OCI-LY3 (cell line): ENCODE results near the gene ATP10B.

Source experiments
- H2AFZ ChIP-seq: fragments of 200-600, 300-600 bp; shearing (Covaris generic); 2 replicates; pipeline ENCODE4 v1.6.0; 2014; ENCODE audit warnings: antibody characterized with exemption, low read depth, low read length
- H3K27ac ChIP-seq: fragments of 200-600, 300-600 bp; sonication (generic); 2 replicates; pipeline ENCODE4 v1.5.1; 2014; ENCODE audit warnings: mild to moderate bottlenecking, low read length, moderate library complexity, mixed read lengths
- H3K27me3 ChIP-seq: fragments of 200-600, 300-600 bp; sonication (generic); 2 replicates; pipeline ENCODE4 v1.6.1; 2014; ENCODE audit warnings: low read depth, low read length, mixed read lengths
- H3K36me3 ChIP-seq: fragments of 200-600, 300-600 bp; sonication (generic); replicated peaks from 2 replicates; pipeline ENCODE3; 2014; ENCODE audit warnings: low read depth, low read length, mixed read lengths
- H3K4me1 ChIP-seq: fragments of 300-600, 200-600 bp; sonication (generic); 2 replicates; pipeline ENCODE4 v1.6.1; 2014; ENCODE audit warnings: low read length, mixed read lengths
- H3K4me2 ChIP-seq: fragments of 200-600, 300-600 bp; sonication (generic); 2 replicates; pipeline ENCODE4 v1.6.1; 2014; ENCODE audit warnings: low read length, mixed read lengths
- H3K4me3 ChIP-seq: fragments of 300-600, 200-600 bp; sonication (generic); 2 replicates; pipeline ENCODE4 v1.5.1; 2014; ENCODE audit warnings: antibody characterized with exemption, mild to moderate bottlenecking, low read length, moderate library complexity
- H3K79me2 ChIP-seq: fragments of 300-600, 200-600 bp; shearing (Covaris generic); 2 replicates; pipeline ENCODE4 v1.6.1; 2014; ENCODE audit warnings: mild to moderate bottlenecking, low read length, mixed read lengths
- H3K9ac ChIP-seq: fragments of 300-600, 200-600 bp; shearing (Covaris generic); 2 replicates; pipeline ENCODE4 v1.6.0; 2014; ENCODE audit warnings: mild to moderate bottlenecking, low read length, moderate library complexity
- H3K9me3 ChIP-seq: fragments of 200-600, 300-600 bp; shearing (Covaris generic); 2 replicates; pipeline ENCODE4 v1.6.1; 2014; ENCODE audit warnings: low read length, mixed read lengths; ENCODE audit not compliant: insufficient read depth
- H4K20me1 ChIP-seq: fragments of 200-600, 300-600 bp; sonication (generic); 2 replicates; pipeline ENCODE4 v1.6.1; 2016; ENCODE audit warnings: low read length, mixed read lengths; ENCODE audit not compliant: insufficient read depth
- EZH2phosphoT487 ChIP-seq: fragments of 200-600 bp; shearing (Covaris generic); IDR thresholded peaks from 2 replicates; pipeline ENCODE4 v1.6.1; 2018; ENCODE audit warnings: antibody characterized with exemption, mixed run types, low read depth
- TF ChIP-seq, protein P1 (sequence below): fragments of 200-600, 300-600 bp; sonication (generic); IDR thresholded peaks from 2 replicates; pipeline ENCODE4 v1.5.1; 2014; ENCODE audit warnings: antibody characterized with exemption, low read length, low read depth

ATP10B gene

DNA sequence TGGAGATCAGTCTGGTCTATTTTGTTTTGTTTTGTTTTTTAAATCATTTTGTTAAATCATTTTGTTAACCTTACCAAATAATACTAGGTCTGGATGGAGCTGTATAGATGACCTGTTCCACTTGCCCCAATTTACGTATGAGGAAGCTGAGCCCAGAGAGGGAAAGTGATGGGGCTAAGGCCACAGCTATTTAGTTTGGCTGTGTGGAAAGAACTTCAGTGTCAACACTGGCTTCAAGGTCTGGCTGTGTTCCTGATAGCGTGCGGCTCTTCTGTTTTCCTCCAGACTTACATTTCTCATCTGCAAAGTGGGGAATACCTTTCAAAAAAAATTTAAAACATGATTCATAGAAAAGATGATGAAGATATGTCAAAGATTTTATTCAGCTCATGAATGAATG is 317.9 kb downstream of the ATP10B start:
- TF ChIP-seq, protein P1, sequence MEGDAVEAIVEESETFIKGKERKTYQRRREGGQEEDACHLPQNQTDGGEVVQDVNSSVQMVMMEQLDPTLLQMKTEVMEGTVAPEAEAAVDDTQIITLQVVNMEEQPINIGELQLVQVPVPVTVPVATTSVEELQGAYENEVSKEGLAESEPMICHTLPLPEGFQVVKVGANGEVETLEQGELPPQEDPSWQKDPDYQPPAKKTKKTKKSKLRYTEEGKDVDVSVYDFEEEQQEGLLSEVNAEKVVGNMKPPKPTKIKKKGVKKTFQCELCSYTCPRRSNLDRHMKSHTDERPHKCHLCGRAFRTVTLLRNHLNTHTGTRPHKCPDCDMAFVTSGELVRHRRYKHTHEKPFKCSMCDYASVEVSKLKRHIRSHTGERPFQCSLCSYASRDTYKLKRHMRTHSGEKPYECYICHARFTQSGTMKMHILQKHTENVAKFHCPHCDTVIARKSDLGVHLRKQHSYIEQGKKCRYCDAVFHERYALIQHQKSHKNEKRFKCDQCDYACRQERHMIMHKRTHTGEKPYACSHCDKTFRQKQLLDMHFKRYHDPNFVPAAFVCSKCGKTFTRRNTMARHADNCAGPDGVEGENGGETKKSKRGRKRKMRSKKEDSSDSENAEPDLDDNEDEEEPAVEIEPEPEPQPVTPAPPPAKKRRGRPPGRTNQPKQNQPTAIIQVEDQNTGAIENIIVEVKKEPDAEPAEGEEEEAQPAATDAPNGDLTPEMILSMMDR, result no peak
- TF ChIP-seq EZH2phosphoT487, result no peak
- no peaks in the 10 kb centered on the region for H3K27me3 ChIP-seq
- H3K27ac ChIP-seq, result no peak overlapping the region
- no peaks in the 10 kb centered on the region for H3K36me3 ChIP-seq
- no peak overlapping the region for H3K4me2 ChIP-seq
- H3K9ac ChIP-seq, result no peak overlapping the region
- no peak overlapping the region for H3K4me3 ChIP-seq
- no peaks in the 10 kb centered on the region for H3K79me2 ChIP-seq
- H2AFZ ChIP-seq, result no peak overlapping the region
- no peaks in the 10 kb centered on the region for H3K4me1 ChIP-seq
- H3K9me3 ChIP-seq, result no peaks in the 10 kb centered on the region
- H4K20me1 ChIP-seq, result no peaks in the 10 kb centered on the region

DNA sequence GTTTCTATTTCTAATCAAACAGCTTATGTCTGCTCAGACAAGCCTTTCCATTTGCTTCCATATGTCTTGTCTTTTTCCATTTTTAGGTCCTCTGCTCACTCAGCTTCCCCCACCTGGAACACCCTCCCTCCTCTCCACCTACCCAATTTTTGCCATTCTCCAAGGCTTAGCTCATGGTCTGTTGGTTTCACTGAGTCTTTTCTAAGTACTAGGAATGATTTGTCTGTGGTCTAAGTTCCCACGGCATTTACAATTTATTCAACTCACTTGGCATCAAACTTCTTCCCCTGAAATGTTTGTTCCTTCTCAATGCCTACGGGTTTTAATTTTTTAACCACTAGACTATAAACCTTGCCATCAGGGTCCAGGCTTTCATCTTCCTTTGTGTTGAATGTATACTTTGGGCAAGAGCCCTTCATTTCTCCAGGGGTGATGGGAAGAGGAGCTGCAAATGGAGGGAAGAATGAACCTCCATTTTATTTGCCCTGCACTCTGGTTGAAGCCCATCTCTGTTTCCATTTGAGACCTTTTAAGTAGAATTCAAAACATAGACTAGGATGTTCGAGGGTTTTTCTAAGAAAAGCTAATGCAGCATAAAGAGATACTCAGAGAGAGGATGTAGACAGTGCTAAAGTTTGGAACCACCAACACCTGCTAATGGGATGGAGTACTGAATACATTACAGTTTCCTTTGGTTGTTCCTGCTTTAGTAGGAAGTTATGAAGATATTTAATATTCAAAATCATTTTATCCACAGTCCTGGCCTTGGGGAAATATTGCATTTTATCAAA is 326.3 kb downstream of the ATP10B start:
- Histone ChIP-seq H3K27me3 (no peaks in the 10 kb centered on the region), H3K9ac (no peak overlapping the region), H4K20me1 (no peaks in the 10 kb centered on the region), H3K79me2 (no peaks in the 10 kb centered on the region), H3K9me3 (no peaks in the 10 kb centered on the region), H3K36me3 (no peaks in the 10 kb centered on the region), H3K27ac (no peak overlapping the region), H3K4me1 (no peaks in the 10 kb centered on the region), H3K4me3 (no peak overlapping the region), H2AFZ (no peak overlapping the region), H3K4me2 (no peak overlapping the region)
- TF ChIP-seq, protein P1, result no peak
- no peak for TF ChIP-seq EZH2phosphoT487

DNA sequence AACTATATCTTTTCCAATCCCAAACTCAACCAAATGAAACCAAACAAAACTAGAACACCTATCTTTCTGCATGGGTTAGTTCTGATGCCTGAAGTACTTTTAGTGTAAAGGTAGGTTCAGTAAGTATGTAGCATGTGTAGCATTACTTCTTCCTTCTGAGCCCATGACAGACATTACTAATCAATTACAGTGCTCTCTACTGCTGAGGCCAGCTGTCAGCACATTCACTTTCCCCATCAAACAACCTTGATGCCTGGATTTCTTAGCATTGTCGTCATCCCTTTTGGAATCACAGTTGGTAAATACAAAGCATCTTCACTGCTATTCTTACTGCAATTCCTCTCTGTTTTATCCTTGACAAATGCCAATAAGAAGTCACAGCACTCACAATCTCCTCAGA is 327.2 kb downstream of the ATP10B start:
- H3K36me3 ChIP-seq, result no peaks in the 10 kb centered on the region
- no peak overlapping the region for H3K4me2 ChIP-seq
- no peak overlapping the region for H3K9ac ChIP-seq
- no peaks in the 10 kb centered on the region for H3K27me3 ChIP-seq
- no peak overlapping the region for H2AFZ ChIP-seq
- no peak for TF ChIP-seq EZH2phosphoT487
- TF ChIP-seq, protein P1, result no peak
- no peaks in the 10 kb centered on the region for H3K9me3 ChIP-seq
- no peaks in the 10 kb centered on the region for H3K4me1 ChIP-seq
- H3K79me2 ChIP-seq, result no peaks in the 10 kb centered on the region
- no peak overlapping the region for H3K27ac ChIP-seq
- H3K4me3 ChIP-seq, result no peak overlapping the region
- H4K20me1 ChIP-seq, result no peaks in the 10 kb centered on the region

DNA sequence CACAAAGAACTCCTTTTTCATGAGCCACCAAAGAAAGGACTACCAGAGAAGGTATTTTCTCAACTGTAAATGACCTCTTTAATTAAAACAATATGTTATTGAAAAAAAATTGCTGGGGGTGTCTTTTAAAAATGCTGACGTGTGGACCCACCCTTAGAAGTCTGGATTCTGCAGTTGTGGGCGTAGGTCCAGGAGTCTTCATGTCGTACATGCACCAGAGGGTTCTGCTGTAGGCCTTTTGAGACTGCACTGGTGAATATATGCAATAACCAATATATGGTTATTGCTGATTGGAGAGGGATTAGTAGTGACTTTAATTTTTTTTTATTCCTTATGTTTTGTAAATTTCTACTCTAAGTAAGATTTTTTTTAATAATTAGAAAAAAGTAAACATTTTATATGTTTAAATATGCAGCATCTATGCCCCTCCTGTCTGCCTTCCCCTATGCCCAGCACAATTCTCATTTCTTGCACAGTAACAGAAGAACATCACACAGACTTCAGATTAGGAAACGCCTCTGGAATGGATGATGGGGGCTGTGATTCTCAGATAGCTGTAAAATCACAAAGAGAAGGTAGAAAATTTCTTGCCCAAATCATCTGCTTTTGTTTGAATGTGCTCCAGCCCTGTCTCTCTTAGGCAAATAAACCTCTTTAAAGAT is 328.4 kb downstream of the ATP10B start:
- Histone ChIP-seq H2AFZ (no peak overlapping the region), H3K4me3 (no peak overlapping the region), H3K4me1 (no peaks in the 10 kb centered on the region), H3K4me2 (no peak overlapping the region), H3K36me3 (no peaks in the 10 kb centered on the region), H4K20me1 (no peaks in the 10 kb centered on the region), H3K9ac (no peak overlapping the region), H3K79me2 (no peaks in the 10 kb centered on the region), H3K27ac (no peak overlapping the region), H3K9me3 (no peaks in the 10 kb centered on the region), H3K27me3 (no peaks in the 10 kb centered on the region)
- no peak for TF ChIP-seq EZH2phosphoT487
- TF ChIP-seq, protein P1, result no peak
